ENCODE data around the gene LTBP1.
"Not testable (repeated sequence)": the region's sequence is repeated elsewhere in the genome, so short reads cannot be mapped to it uniquely, and the experiment has no call there.

Gene LTBP1, protein sequence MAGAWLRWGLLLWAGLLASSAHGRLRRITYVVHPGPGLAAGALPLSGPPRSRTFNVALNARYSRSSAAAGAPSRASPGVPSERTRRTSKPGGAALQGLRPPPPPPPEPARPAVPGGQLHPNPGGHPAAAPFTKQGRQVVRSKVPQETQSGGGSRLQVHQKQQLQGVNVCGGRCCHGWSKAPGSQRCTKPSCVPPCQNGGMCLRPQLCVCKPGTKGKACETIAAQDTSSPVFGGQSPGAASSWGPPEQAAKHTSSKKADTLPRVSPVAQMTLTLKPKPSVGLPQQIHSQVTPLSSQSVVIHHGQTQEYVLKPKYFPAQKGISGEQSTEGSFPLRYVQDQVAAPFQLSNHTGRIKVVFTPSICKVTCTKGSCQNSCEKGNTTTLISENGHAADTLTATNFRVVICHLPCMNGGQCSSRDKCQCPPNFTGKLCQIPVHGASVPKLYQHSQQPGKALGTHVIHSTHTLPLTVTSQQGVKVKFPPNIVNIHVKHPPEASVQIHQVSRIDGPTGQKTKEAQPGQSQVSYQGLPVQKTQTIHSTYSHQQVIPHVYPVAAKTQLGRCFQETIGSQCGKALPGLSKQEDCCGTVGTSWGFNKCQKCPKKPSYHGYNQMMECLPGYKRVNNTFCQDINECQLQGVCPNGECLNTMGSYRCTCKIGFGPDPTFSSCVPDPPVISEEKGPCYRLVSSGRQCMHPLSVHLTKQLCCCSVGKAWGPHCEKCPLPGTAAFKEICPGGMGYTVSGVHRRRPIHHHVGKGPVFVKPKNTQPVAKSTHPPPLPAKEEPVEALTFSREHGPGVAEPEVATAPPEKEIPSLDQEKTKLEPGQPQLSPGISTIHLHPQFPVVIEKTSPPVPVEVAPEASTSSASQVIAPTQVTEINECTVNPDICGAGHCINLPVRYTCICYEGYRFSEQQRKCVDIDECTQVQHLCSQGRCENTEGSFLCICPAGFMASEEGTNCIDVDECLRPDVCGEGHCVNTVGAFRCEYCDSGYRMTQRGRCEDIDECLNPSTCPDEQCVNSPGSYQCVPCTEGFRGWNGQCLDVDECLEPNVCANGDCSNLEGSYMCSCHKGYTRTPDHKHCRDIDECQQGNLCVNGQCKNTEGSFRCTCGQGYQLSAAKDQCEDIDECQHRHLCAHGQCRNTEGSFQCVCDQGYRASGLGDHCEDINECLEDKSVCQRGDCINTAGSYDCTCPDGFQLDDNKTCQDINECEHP (N-terminal part only)

DNA sequence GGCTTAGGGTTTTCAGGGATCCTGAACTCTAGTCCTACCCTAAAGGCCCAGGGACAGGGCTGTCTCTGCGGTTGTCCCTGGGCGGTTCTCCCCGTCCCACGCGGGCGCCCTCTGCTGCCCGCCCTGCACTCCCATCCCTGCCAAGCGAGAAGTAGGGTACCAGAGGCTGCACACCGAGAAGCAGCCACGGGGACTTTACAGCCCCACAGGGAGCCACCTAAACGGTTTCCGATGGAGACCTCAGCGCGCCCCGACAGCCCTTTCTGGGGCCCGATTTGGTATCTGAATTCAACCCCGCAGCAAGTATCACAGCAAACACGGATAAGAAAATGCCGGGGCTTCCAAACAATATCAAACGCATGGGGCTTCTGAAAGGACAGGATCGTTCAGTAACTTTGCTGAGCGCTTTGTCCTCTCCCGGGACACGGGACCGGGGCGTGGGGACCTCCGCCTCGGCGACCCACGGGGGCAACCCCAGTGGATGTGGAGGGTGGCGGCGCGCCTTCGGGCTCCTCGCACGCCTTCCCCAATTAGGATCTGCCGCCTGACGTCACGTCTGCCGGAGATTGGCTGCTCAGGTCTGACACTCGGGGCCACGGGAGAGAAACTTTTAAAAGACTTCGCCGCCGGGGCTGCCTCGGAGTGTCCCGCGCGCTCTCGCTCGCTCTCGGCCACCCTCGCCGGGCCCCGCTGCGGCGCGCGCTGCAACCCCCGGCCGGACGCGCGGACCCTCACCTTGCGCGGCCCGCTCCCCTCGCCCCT lies at the start of gene LTBP1:
Gene LTBP1 (plus strand): TSS at position 640 of the 762 bp plus-strand sequence. CDS start 372 bp downstream, outside the sequence.
- Mint-ChIP-seq H3K4me1 (ENCODE audit: low read depth) (peaks cover 18% of the 10 kb centered on the region), H3K27ac (no peak within 1 kb of the TSS), H3K36me3 (ENCODE audit: low read depth) (no peaks in the 10 kb centered on the region), H3K4me3 (peak within 1 kb of the TSS; percentile 68), H3K27me3 (peaks cover 84% of the 10 kb centered on the region), H3K9me3 (no peaks in the 10 kb centered on the region)
- intact Hi-C loops (cut with micrococcal nuclease): loop anchor here (5.0 kb wide), 1 partner anchor 191 kb away; no protein-coding TSS in a partner anchor

DNA sequence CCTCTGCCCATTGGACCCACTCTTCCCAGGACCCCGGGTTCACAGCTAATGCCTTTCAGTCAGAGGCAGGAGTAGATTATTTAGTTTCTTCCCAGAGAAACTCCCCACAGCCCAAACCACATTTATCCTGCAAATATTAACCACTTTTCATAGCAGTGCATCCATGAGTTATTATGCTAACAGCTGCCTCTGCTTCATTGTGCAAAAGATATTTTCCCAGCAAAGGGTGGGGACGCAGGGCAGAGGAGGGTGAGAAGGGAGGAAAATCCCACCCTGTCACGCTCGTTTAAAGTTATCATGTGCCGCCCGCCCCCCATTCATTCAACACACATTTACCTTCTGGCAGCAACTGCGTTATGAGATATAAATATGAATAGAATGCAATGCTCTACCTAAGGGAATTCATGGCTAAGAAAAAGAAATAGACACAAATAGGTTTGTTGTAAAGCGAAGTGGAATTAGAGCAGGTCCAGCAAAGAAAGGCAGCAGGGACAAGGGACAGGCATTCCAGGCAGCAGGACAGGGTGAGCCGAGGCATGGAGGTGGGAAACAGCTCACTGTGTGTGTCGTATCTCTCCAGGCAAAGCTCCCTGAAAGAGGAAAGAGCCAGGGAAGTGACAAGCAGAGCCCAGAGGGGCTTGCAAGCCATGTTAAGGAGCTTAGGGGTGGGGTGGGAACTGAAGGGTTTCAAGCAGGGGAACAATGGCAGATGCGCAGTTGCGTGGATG lies 46.3 kb upstream of the LTBP1 start:
- peaks cover 35% of the 10 kb centered on the region for H3K27me3 Mint-ChIP-seq

DNA sequence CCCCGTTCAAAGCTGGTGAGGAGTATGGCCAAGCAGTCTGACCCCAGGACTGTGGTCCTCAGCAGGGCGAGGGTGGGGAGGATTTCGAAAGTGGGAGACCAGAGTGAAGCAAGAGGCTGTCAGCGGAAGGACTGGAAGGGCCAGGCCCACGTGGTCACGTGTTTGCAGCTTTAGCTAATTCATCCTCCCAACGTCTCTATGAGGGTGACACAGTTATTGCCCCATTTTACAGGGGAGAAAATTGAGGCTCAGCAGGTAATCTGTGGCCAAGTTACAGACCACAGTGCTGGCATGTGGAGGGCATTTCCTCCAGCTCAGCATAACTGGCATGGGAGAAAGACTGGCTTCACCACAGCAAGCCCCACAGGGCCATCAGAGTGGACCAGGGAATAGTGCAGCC lies 45.4 kb upstream of the LTBP1 start:
- no peak overlapping the region for H3K4me3 Mint-ChIP-seq
- H3K36me3 Mint-ChIP-seq (ENCODE audit: low read depth): no peaks in the 10 kb centered on the region
- intact Hi-C loops (cut with micrococcal nuclease): no loop called here
- H3K4me1 Mint-ChIP-seq (ENCODE audit: low read depth): peaks cover 6% of the 10 kb centered on the region
- H3K27ac Mint-ChIP-seq: no peak overlapping the region
- no peaks in the 10 kb centered on the region for H3K9me3 Mint-ChIP-seq
- peaks cover 35% of the 10 kb centered on the region for H3K27me3 Mint-ChIP-seq

More for the DNA sequence above, 46.3 kb upstream of the LTBP1 start:
- H3K4me3 Mint-ChIP-seq: no peak overlapping the region
- H3K4me1 Mint-ChIP-seq (ENCODE audit: low read depth): peaks cover 6% of the 10 kb centered on the region
- H3K27ac Mint-ChIP-seq: no peak overlapping the region
- H3K9me3 Mint-ChIP-seq: no peaks in the 10 kb centered on the region
- intact Hi-C loops (cut with micrococcal nuclease): no loop called here
- no peaks in the 10 kb centered on the region for H3K36me3 Mint-ChIP-seq (ENCODE audit: low read depth)

DNA sequence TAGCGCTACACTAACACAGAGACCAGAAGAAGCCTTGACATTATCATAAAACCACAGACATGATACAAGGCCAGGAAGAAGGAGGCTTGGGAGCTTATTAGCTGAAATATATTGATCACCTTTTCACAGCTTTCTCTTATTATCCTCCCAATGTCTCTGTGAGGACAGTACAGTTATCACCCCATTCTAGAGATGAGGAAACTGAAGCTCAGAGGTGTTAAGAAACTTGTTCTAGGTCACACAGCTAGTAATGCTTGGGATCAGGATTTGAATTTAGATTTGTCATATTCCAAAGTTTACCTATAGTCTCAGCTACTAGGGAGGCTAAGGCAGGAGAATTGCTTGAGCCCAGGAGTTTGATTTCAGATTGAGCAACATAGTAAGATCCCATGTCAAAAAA lies 44.6 kb upstream of the LTBP1 start:
- peaks cover 33% of the 10 kb centered on the region for H3K27me3 Mint-ChIP-seq
- no peak overlapping the region for H3K27ac Mint-ChIP-seq
- H3K4me3 Mint-ChIP-seq: no peak overlapping the region
- peaks cover 6% of the 10 kb centered on the region for H3K4me1 Mint-ChIP-seq (ENCODE audit: low read depth)
- intact Hi-C loops (cut with micrococcal nuclease): no loop called here
- H3K9me3 Mint-ChIP-seq: no peaks in the 10 kb centered on the region
- H3K36me3 Mint-ChIP-seq (ENCODE audit: low read depth): no peaks in the 10 kb centered on the region

DNA sequence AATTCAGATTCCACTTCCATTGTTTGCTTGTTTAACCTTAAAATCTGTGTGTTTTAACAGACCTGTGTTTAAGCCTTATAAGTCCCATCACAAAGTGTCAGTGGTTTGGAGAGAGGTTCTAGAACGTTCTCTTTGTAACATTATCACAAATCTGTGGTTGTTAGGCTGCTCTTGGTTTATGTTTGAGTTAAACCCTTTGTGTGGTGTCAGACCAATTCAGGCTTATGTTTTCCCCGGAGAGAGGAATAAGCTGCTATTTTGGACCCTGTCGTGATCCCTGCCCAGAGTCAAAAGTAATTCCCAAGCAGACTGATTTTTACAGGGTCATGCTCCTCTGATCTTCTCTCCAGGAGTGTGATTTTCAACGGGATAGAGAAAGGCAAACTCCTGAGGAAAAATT lies 43.8 kb upstream of the LTBP1 start:
- intact Hi-C loops (cut with micrococcal nuclease): no loop called here
- no peaks in the 10 kb centered on the region for H3K9me3 Mint-ChIP-seq
- H3K4me1 Mint-ChIP-seq (ENCODE audit: low read depth): peaks cover 6% of the 10 kb centered on the region
- H3K27me3 Mint-ChIP-seq: peaks cover 33% of the 10 kb centered on the region
- no peaks in the 10 kb centered on the region for H3K36me3 Mint-ChIP-seq (ENCODE audit: low read depth)
- no peak overlapping the region for H3K4me3 Mint-ChIP-seq
- H3K27ac Mint-ChIP-seq: no peak overlapping the region

DNA sequence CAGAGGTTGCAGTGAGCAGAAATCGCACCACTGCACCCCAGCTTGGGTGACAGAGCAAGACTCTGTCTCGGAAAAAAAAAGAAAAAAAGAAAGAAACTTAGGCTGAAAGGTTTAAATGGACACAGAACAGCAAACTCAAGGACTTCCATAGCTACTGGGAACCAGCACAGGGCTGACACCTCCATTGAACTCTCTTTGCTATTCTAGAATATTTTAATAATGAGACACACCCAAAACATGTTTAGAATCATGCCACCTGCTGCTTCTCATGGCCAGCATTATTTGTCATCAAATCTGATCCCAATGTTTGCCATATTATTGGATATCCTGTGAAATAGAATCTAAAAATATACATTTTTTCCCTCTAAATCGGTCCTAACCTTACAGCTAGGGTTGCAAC lies 42.7 kb upstream of the LTBP1 start:
- no peak overlapping the region for H3K27ac Mint-ChIP-seq
- peaks cover 6% of the 10 kb centered on the region for H3K4me1 Mint-ChIP-seq (ENCODE audit: low read depth)
- H3K9me3 Mint-ChIP-seq: no peaks in the 10 kb centered on the region
- H3K27me3 Mint-ChIP-seq: peaks cover 35% of the 10 kb centered on the region
- H3K4me3 Mint-ChIP-seq: no peak overlapping the region
- no peaks in the 10 kb centered on the region for H3K36me3 Mint-ChIP-seq (ENCODE audit: low read depth)
- intact Hi-C loops (cut with micrococcal nuclease): no loop called here

DNA sequence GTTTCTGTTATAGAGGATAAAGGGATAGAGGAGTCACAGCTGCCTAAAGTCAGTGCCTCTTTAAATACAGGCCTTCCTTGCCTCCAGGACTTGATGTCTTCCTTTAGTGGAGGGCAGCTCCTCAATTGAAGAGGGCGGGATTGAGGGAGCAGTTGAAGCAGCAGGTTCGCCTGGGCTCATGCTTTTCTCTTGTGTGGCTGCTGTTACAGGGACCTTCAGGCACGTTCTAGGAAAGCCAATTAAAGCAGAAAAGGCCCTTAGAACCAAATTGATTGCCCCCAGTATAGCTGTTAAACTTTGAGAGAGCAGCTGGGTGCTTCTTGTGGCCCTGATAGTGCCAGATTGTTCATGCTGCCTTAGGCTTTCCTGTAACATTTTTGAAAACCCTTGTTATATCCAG lies 42.0 kb upstream of the LTBP1 start:
- Mint-ChIP-seq H3K9me3 (no peaks in the 10 kb centered on the region), H3K27ac (no peak overlapping the region), H3K4me3 (no peak overlapping the region), H3K27me3 (peaks cover 33% of the 10 kb centered on the region), H3K4me1 (ENCODE audit: low read depth) (peaks cover 6% of the 10 kb centered on the region), H3K36me3 (ENCODE audit: low read depth) (no peaks in the 10 kb centered on the region)
- intact Hi-C loops (cut with micrococcal nuclease): no loop called here

DNA sequence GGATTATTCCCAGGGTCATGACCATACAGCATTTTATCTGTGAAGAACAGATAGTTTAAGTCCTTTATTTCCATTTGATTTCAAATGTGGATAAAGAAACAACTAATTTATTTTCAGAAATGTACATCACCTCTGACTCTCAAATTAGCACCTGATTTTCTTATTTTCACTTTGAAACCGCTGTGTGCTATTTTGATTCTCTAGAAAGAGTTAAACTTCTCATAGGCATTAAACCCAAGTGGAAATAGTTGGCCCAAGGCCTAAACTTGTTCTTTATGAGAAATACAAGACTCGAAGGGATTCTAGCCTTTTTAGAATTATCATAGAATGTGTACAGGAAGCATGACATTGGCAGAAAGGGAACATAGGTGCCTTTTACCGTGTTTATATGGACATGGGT lies 41.5 kb upstream of the LTBP1 start:
- intact Hi-C loops (cut with micrococcal nuclease): no loop called here
- H3K9me3 Mint-ChIP-seq: no peaks in the 10 kb centered on the region
- peaks cover 6% of the 10 kb centered on the region for H3K4me1 Mint-ChIP-seq (ENCODE audit: low read depth)
- H3K27me3 Mint-ChIP-seq: peaks cover 32% of the 10 kb centered on the region
- H3K4me3 Mint-ChIP-seq: no peak overlapping the region
- H3K36me3 Mint-ChIP-seq (ENCODE audit: low read depth): no peaks in the 10 kb centered on the region
- no peak overlapping the region for H3K27ac Mint-ChIP-seq

DNA sequence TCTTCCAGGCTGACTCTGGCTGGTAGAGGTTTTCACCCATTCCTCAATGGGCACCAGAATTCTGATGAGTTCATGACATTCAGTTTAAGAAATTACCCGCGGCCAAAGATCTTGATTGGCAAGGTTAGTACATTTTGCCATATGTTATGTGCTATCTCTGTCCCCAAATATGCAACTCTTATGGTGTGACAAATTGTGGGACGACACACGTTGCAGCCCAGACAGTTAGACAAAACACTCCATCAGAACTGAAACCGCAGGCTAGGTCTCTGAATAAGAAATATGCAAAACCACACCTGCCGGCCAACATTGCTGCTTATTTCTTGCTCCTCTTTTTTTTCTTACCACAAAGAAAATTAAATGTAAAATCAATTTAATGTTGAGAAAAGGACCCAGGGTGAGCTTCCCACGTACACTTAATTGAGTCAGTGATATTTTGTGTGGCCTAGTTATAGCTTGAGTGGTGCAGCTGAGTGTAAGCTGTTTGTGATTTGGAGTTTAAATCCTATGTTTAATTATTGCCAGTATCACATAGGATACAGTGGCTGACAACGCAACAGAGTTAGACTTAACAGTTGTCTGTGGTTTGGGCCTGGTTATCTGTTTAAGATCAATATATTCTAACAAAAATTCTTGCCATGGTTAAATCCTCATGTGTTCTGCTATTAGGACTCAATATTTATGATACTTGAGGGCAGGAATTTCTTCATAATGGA lies 35.7 kb upstream of the LTBP1 start:
- no peaks in the 10 kb centered on the region for H3K9me3 Mint-ChIP-seq
- no peak overlapping the region for H3K27ac Mint-ChIP-seq
- no peak overlapping the region for H3K4me3 Mint-ChIP-seq
- H3K36me3 Mint-ChIP-seq (ENCODE audit: low read depth): no peaks in the 10 kb centered on the region
- H3K27me3 Mint-ChIP-seq: peaks cover 41% of the 10 kb centered on the region
- intact Hi-C loops (cut with micrococcal nuclease): no loop called here
- no peaks in the 10 kb centered on the region for H3K4me1 Mint-ChIP-seq (ENCODE audit: low read depth)

DNA sequence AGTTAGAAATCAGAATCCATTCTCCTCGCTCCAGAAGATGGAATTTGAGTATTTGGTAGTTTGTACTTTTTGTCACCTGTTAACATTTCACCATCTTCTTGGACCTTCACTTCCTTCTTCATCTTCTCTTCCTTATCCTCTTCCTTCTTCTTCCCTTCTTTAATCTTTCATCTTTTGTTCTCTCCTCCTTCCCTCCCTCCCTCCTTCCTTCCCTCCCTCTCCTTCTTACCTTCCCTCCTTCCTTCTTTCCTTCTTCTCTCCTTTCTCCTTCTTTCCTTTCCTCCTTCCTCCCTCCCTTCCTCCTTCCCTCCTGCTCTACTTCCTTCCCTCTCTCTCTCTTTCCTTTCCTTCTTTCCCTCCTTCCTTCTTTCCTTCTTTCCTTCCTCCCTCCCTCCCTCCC lies 31.1 kb upstream of the LTBP1 start:
- Mint-ChIP-seq H3K27me3 (peaks cover 44% of the 10 kb centered on the region), H3K4me1 (ENCODE audit: low read depth) (no peaks in the 10 kb centered on the region), H3K9me3 (peaks cover 9% of the 10 kb centered on the region), H3K4me3 (no peak overlapping the region), H3K36me3 (ENCODE audit: low read depth) (no peaks in the 10 kb centered on the region), H3K27ac (no peak overlapping the region)
- intact Hi-C loops (cut with micrococcal nuclease): no loop called here

DNA sequence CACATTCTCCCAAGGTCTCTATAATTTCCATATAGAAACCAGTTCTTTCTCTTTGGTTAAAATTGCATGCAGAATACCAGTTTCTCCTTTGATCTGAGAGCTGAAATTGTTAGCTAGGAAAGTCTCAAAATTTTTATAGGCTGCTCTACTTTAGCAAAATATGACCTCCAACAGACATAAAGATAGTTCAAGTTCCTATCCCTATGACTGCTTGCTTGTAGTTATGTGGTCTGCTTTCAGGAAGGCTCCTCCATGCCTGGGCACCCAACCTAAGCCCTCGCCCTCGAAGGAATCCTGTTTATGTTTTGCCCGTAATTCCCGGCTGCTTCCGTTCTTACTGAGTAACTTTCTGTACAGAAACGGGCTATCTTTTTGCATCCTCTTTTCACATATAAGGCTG lies 28.0 kb upstream of the LTBP1 start:
- H3K36me3 Mint-ChIP-seq (ENCODE audit: low read depth): no peaks in the 10 kb centered on the region
- H3K27me3 Mint-ChIP-seq: peaks cover 60% of the 10 kb centered on the region
- no peak overlapping the region for H3K27ac Mint-ChIP-seq
- no peak overlapping the region for H3K4me3 Mint-ChIP-seq
- no peaks in the 10 kb centered on the region for H3K4me1 Mint-ChIP-seq (ENCODE audit: low read depth)
- peaks cover 9% of the 10 kb centered on the region for H3K9me3 Mint-ChIP-seq
- intact Hi-C loops (cut with micrococcal nuclease): no loop called here

DNA sequence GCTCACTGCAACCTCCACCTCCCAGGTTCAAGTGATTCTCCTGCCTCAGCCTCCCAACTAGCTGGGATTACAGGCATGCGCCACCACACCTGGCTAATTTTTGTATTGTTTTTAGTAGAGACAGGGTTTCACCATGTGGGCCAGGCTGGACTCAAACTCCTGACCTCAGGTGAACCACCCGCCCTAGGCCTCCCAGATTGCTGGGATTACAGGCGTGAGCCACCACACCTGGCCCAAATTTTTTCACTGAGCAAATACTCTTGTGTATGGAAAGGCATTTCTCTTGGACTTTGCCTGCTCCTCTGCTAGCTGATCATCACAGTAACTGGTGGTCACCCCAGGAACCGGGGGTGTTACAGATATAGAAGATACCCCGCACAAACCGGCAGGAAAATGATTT lies 26.9 kb upstream of the LTBP1 start:
- intact Hi-C loops (cut with micrococcal nuclease): loop anchor here (10.0 kb wide), 1 partner anchor 215 kb away; no protein-coding TSS in a partner anchor
- H3K36me3 Mint-ChIP-seq (ENCODE audit: low read depth); H3K4me3 Mint-ChIP-seq; H3K27ac Mint-ChIP-seq; H3K4me1 Mint-ChIP-seq (ENCODE audit: low read depth); H3K9me3 Mint-ChIP-seq: not testable (repeated sequence)
- peaks cover 62% of the 10 kb centered on the region for H3K27me3 Mint-ChIP-seq

Data from dendritic cell treated with granulocyte-macrophage colony-stimulating factor and Interleukin-4, amounts not matched to agents 40 ng/mL and 50 ng/mL, for 4 days (primary cell).